Smooth muscle cell of bladder (primary cell): ENCODE results near the gene PARP12. TPM values are rescaled to one million over a fixed set of nuclear protein-coding genes. Genes with fewer than 3 reads are reported as not detected.

Source experiments
- total RNA-seq: library from RNA; depleted of rRNA; stranded (reverse); fragments of >200 nt; gene quantifications from 2 replicates; pipeline ENCODE4 v1.2.3, GENCODE V29; 2014

The PARP12 gene
- 9.1 and 10.2 TPM in 2 replicates for total RNA-seq

GRCh38 chr7:140062528-140063299 lies at the start of gene PARP12:
Gene PARP12 (minus strand): TSS chr7:140062951. CDS start chr7:140062847, 104 bp downstream.

Other genes with a start within 250 kb of the PARP12 start
- 0.92 and 3.7 TPM in 2 replicates for gene TBXAS1, start 233.7 kb downstream of the PARP12 start, total RNA-seq
- gene KDM7A, start 114.0 kb upstream of the PARP12 start, total RNA-seq: 4.8 and 5.7 TPM in 2 replicates